IMR-90 (cell line): ENCODE data around the gene DHDDS. TPM values are rescaled to one million over a fixed set of nuclear protein-coding genes. Genes with fewer than 3 reads are reported as not detected.

Experiments used
- ATAC-seq: fragments of 200-7000 bp; cut with Tn5 transposase; 2 replicates; pipeline ENCODE4 v1.9.1; 2020; ENCODE audit warnings: low read depth, mild to moderate bottlenecking, moderate library complexity
- BruUV-seq: library from RNA; stranded (reverse); fragments of 400-500 nt; replicated peaks from 2 replicates; lab custom pipeline; 2021; lab: Mats Ljungman, UMichigan
- CTCF ChIA-PET: fragments of 300-600 bp; formaldehyde crosslinking; extraction: SDS; loops from one replicate; lab custom pipeline; 2021; ENCODE audit warnings: antibody characterized with exemption; lab: Yijun Ruan, JAX
- POLR2A ChIA-PET: fragments of 300-600 bp; sonication (Branson Sonifier 250); formaldehyde crosslinking; loops from one replicate; lab custom pipeline; 2022; ENCODE audit warnings: antibody characterized with exemption; ENCODE audit not compliant: unreplicated experiment; lab: Charles Lee
- DNase-seq: peaks from one replicate; pipeline ENCODE4 v3.0.0; 2013
- H2AFZ ChIP-seq: replicated peaks from 2 replicates; pipeline ENCODE3; 2013; ENCODE audit warnings: low read length, mild to moderate bottlenecking; ENCODE audit not compliant: poor library complexity
- H2AK5ac ChIP-seq: 2 replicates; pipeline ENCODE4 v1.6.1; 2013; ENCODE audit warnings: low read depth, low read length, inconsistent platforms
- H2AK9ac ChIP-seq: replicated peaks from 2 replicates; pipeline ENCODE3; 2013; ENCODE audit warnings: mild to moderate bottlenecking, low read depth, low read length, moderate library complexity; ENCODE audit not compliant: poor library complexity
- H2BK120ac ChIP-seq: 2 replicates; pipeline ENCODE4 v1.6.1; 2013; ENCODE audit warnings: low read depth, low read length, inconsistent platforms
- H2BK15ac ChIP-seq: 3 replicates; pipeline ENCODE4 v1.6.1; 2013; ENCODE audit warnings: low read depth, low read length, inconsistent platforms
- H2BK20ac ChIP-seq: 2 replicates; pipeline ENCODE4 v1.6.1; 2013; ENCODE audit warnings: low read depth, mild to moderate bottlenecking, inconsistent platforms, low read length, moderate library complexity
- H2BK5ac ChIP-seq: 2 replicates; pipeline ENCODE4 v1.6.1; 2013; ENCODE audit warnings: mild to moderate bottlenecking, low read depth, low read length, inconsistent platforms; ENCODE audit not compliant: poor library complexity, severe bottlenecking
- H3K14ac ChIP-seq: replicated peaks from 2 replicates; pipeline ENCODE4 v1.6.1; 2013; ENCODE audit warnings: low read depth, low read length, inconsistent platforms
- H3K18ac ChIP-seq: 2 replicates; pipeline ENCODE4 v1.6.1; 2013; ENCODE audit warnings: low read depth, low read length, control low read depth
- H3K23ac ChIP-seq: 2 replicates; pipeline ENCODE4 v1.6.1; 2013; ENCODE audit warnings: low read depth, low read length, inconsistent platforms
- H3K27ac ChIP-seq: 2 replicates; pipeline ENCODE4 v1.5.1; 2013; ENCODE audit warnings: mild to moderate bottlenecking, control low read depth, low read length; ENCODE audit not compliant: insufficient read depth
- H3K27me3 ChIP-seq: 2 replicates; pipeline ENCODE4 v1.6.1; 2013; ENCODE audit warnings: low read length; ENCODE audit not compliant: control insufficient read depth, insufficient read depth
- H3K36me3 ChIP-seq: 2 replicates; pipeline ENCODE4 v1.6.1; 2013; ENCODE audit warnings: low read length, mixed read lengths; ENCODE audit not compliant: control insufficient read depth, insufficient read depth
- H3K4ac ChIP-seq: 2 replicates; pipeline ENCODE4 v1.6.1; 2013; ENCODE audit warnings: low read depth, low read length, inconsistent platforms
- H3K4me1 ChIP-seq: 2 replicates; pipeline ENCODE4 v1.6.1; 2013; ENCODE audit warnings: low read length, mixed read lengths; ENCODE audit not compliant: control insufficient read depth, insufficient read depth
- H3K4me2 ChIP-seq: 2 replicates; pipeline ENCODE4 v1.6.1; 2013; ENCODE audit warnings: low read depth, mild to moderate bottlenecking, control low read depth, low read length, moderate library complexity
- H3K4me3 ChIP-seq: 2 replicates; pipeline ENCODE4 v1.5.1; 2013; ENCODE audit warnings: low read depth, mild to moderate bottlenecking, control low read depth, low read length, moderate library complexity; ENCODE audit not compliant: insufficient read depth
- H3K56ac ChIP-seq: 2 replicates; pipeline ENCODE4 v1.6.1; 2013; ENCODE audit warnings: low read length, inconsistent platforms; ENCODE audit not compliant: insufficient read depth; ENCODE audit errors: extremely low read depth
- H3K79me1 ChIP-seq, 2 experiments: 2 replicates each; pipeline ENCODE4 v1.6.1; 2013; ENCODE audit warnings: low read length in 2 of 2, inconsistent platforms in 1 of 2, low read depth in 1 of 2
- H3K9ac ChIP-seq: 2 replicates; pipeline ENCODE4 v1.6.1; 2013; ENCODE audit warnings: low read depth, low read length, control low read depth
- H3K9me1 ChIP-seq: 2 replicates; pipeline ENCODE4 v1.6.1; 2013; ENCODE audit warnings: low read length, inconsistent platforms; ENCODE audit not compliant: insufficient read depth
- H3K9me3 ChIP-seq: 2 replicates; pipeline ENCODE4 v1.6.1; 2013; ENCODE audit warnings: low read length; ENCODE audit not compliant: control insufficient read depth, insufficient read depth
- H4K20me1 ChIP-seq: 2 replicates; pipeline ENCODE4 v1.6.1; 2013; ENCODE audit warnings: low read length, inconsistent platforms; ENCODE audit not compliant: insufficient read depth
- H4K5ac ChIP-seq: 2 replicates; pipeline ENCODE4 v1.6.1; 2013; ENCODE audit warnings: mild to moderate bottlenecking, low read depth, low read length, control low read depth
- H4K8ac ChIP-seq, 2 experiments: 2 replicates each; pipeline ENCODE4 v1.6.1; 2013; ENCODE audit warnings: low read depth in 2 of 2, low read length in 2 of 2, control low read depth in 1 of 2, inconsistent platforms in 1 of 2
- H4K91ac ChIP-seq: 2 replicates; pipeline ENCODE4 v1.6.1; 2013; ENCODE audit warnings: low read depth, low read length, inconsistent platforms; ENCODE audit not compliant: insufficient read depth
- CHD1 ChIP-seq: IDR thresholded peaks from 2 replicates; pipeline ENCODE4 v1.6.1; 2012; ENCODE audit warnings: low read depth, low read length, improper control_type of control experiment
- WGBS, 2 experiments: methylation state at CpG; one replicate each; pipeline versions ENCODE4 v1.1.5 to v1.1.7; 2013; ENCODE audit warnings: missing lambda C conversion rate in 2 of 2; ENCODE audit not compliant: insufficient read length in 1 of 2; ENCODE audit errors: extremely low coverage in 2 of 2; 5-methylcytosine and 5-hydroxymethylcytosine counted together
- dilution Hi-C: fragments of 300-500 bp; cut with HindIII; formaldehyde crosslinking; loops from one replicate; pipeline ENCODE4 v1.14.3; 2018; ENCODE audit warnings: low sequenced_read_pairs; ENCODE audit not compliant: unreplicated experiment
- in situ Hi-C: fragments of 300-500 bp; cut with MboI; formaldehyde crosslinking; loops from 3 replicates; pipeline ENCODE4 v1.14.3; 2019; ENCODE audit warnings: low sequenced_read_pairs, inconsistent platforms, mixed read lengths
- intact Hi-C: fragments of 100-400 bp; cut with micrococcal nuclease; formaldehyde crosslinking; loops from 2 replicates; pipeline ENCODE4 v1.10.0; 2022
- polyA plus RNA-seq, 3 experiments: library from polyadenylated mRNA; depleted of rRNA; stranded (reverse); fragments of >200 nt; gene quantifications; 2 replicates each; pipeline ENCODE4 v1.2.3, GENCODE V29; 2012; ENCODE audit warnings: low replicate concordance in 1 of 3
- total RNA-seq: library from RNA; depleted of rRNA; stranded (reverse); fragments of >200 nt; gene quantifications from 2 replicates; pipeline ENCODE4 v1.2.3, GENCODE V29; 2012

The DHDDS gene
- total and polyA plus RNA-seq, 2 of the 4 experiments (the other 2 are of a cell fraction): 49.3 to 67.7 TPM

DNA sequence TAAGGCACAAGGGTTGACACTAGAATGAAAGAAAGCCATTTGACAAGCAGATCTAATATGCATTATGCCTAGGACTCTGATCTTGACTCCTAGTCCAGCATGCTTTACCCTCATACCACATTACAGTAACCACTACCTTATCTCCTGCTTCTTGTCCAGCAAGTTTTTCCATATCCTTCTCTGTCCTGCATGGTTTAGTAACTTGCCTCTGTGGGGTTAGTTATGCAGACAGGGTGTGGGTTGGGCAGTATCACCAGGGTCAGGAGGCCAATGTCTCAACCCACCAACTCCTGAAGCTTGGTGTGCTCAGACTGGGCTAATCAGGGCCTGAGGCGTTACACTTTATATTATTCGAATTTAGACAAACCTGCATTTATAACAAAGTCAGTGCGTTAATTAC, 18.8 kb downstream of the DHDDS start:
- TF ChIP-seq CHD1: no peak
- no peaks in the 10 kb centered on the region for H3K9me3 ChIP-seq
- no peaks in the 10 kb centered on the region; the same call in 1 of the 2 replicates for H4K20me1 ChIP-seq
- dilution Hi-C loops: no loop called here
- intact Hi-C loops: no loop called here
- no peak overlapping the region for H4K91ac ChIP-seq
- DNase-seq (no peak), ATAC-seq (no peak)
- no peak overlapping the region for H3K4ac ChIP-seq
- H4K5ac ChIP-seq: no peak overlapping the region
- peaks cover 48% of the 10 kb centered on the region for H3K36me3 ChIP-seq
- H3K9ac ChIP-seq: no peak overlapping the region
- no peak overlapping the region for H2BK120ac ChIP-seq
- no peak overlapping the region for H3K4me3 ChIP-seq
- ChIA-PET POLR2A (no interaction called here), CTCF (interaction anchor here (1.1 kb wide), 1 partner anchor 34 kb away, joined by 4 read pairs; no protein-coding TSS in a partner anchor)
- H3K4me2 ChIP-seq: no peak overlapping the region
- 0 out of 2 replicates have a peak, but pooled peaks cover 2% of the 10 kb centered on the region for H3K9me1 ChIP-seq
- no peak overlapping the region for H2AK9ac ChIP-seq
- no peak overlapping the region for H2AK5ac ChIP-seq
- in situ Hi-C loops: no loop called here
- H3K27me3 ChIP-seq: no peaks in the 10 kb centered on the region
- no peak overlapping the region for H4K8ac ChIP-seq
- no peak overlapping the region for H3K23ac ChIP-seq
- peaks cover 0 to 6% of the 10 kb centered on the region in 2 experiments; a peak in 2 of 4 replicates for H3K79me1 ChIP-seq
- 85% methylated on average over 2 of the region's 3 CpGs; no CpG with 5 or more reads in 1 of the 2 experiments for WGBS, 2 experiments
- H2BK20ac ChIP-seq: no peak overlapping the region
- no peak overlapping the region for H3K14ac ChIP-seq
- H3K56ac ChIP-seq: no peak overlapping the region
- no peak overlapping the region for H2AFZ ChIP-seq
- no peak overlapping the region for H2BK5ac ChIP-seq
- no peak overlapping the region for H2BK15ac ChIP-seq
- no TSS peak for BruUV-seq
- H3K27ac ChIP-seq: no peak overlapping the region
- no peak overlapping the region for H3K18ac ChIP-seq
- H3K4me1 ChIP-seq: no peaks in the 10 kb centered on the region
